CD4-positive, alpha-beta memory T cell (primary cell): ENCODE results near the gene ECSCR. TPM values are rescaled to one million over a fixed set of nuclear protein-coding genes. Genes with fewer than 3 reads are reported as not detected.
A peak's percentile ranks its signal among the peaks of the same experiment; 100 is the strongest.

Experiments used
- CTCF ChIA-PET: fragments of 350-600 bp; sonication (Branson Sonifier 250); formaldehyde crosslinking; loops from one replicate; lab custom pipeline; 2021; ENCODE audit warnings: inconsistent platforms; ENCODE audit not compliant: partially characterized antibody; lab: Charles Lee
- POLR2A ChIA-PET: fragments of 350-600 bp; sonication (Branson Sonifier 250); formaldehyde crosslinking; loops from one replicate; lab custom pipeline; 2021; ENCODE audit not compliant: partially characterized antibody; lab: Charles Lee
- DNase-seq, 5 donors: peaks; one replicate each; pipeline versions ENCODE4 v3.0.0 to v3.0.0-alpha.2; 2020 to 2022; ENCODE audit warnings: mixed read lengths in 1 of 5
- H3K27ac ChIP-seq: one replicate; pipeline ENCODE4 v1.7.0; 2013; ENCODE audit warnings: low read depth, low read length
- H3K27me3 ChIP-seq: 2 replicates; pipeline ENCODE4 v1.7.0; 2013; ENCODE audit warnings: mild to moderate bottlenecking, low read length, moderate library complexity; ENCODE audit not compliant: insufficient read depth
- H3K36me3 ChIP-seq: 2 replicates; pipeline ENCODE4 v1.7.0; 2013; ENCODE audit warnings: mild to moderate bottlenecking, low read length, moderate library complexity; ENCODE audit not compliant: insufficient read depth
- H3K4me1 ChIP-seq: 2 replicates; pipeline ENCODE4 v1.7.0; 2013; ENCODE audit warnings: mild to moderate bottlenecking, low read length, moderate library complexity; ENCODE audit not compliant: insufficient read depth
- H3K4me3 ChIP-seq, 2 donors: one replicate each; pipeline ENCODE4 v1.7.0; 2013; ENCODE audit warnings: low read length in 2 of 2, mild to moderate bottlenecking in 1 of 2
- H3K9me3 ChIP-seq, 2 donors: one replicate each; pipeline ENCODE4 v1.7.0; 2013; ENCODE audit warnings: low read length in 2 of 2, control low read depth in 1 of 2; ENCODE audit not compliant: control insufficient read depth in 1 of 2
- H3K27ac Mint-ChIP-seq, 7 donors: one replicate each; pipeline ENCODE4 v1.8.0; 2020 to 2021; ENCODE audit warnings: mixed read lengths in 7 of 7, mild to moderate bottlenecking in 6 of 7, inconsistent platforms in 3 of 7, moderate library complexity in 3 of 7
- H3K27me3 Mint-ChIP-seq, 2 donors: one replicate each; pipeline ENCODE4 v1.8.0; 2020 to 2021; ENCODE audit warnings: mixed read lengths in 2 of 2
- H3K36me3 Mint-ChIP-seq, 2 donors: one replicate each; pipeline ENCODE4 v1.8.0; 2020 to 2021; ENCODE audit warnings: mixed read lengths in 2 of 2, inconsistent platforms in 1 of 2, mild to moderate bottlenecking in 1 of 2
- H3K4me1 Mint-ChIP-seq, 4 donors: one replicate each; pipeline ENCODE4 v1.8.0; 2020 to 2021; ENCODE audit warnings: mixed read lengths in 4 of 4, mild to moderate bottlenecking in 1 of 4
- H3K4me3 Mint-ChIP-seq, 8 donors: one replicate each; pipeline ENCODE4 v1.8.0; 2020 to 2021; ENCODE audit warnings: mixed read lengths in 8 of 8, mild to moderate bottlenecking in 7 of 8, moderate library complexity in 6 of 8, inconsistent platforms in 3 of 8
- H3K9me3 Mint-ChIP-seq, 8 donors: one replicate each; pipeline ENCODE4 v1.8.0; 2020 to 2021; ENCODE audit warnings: mixed read lengths in 8 of 8, mild to moderate bottlenecking in 5 of 8, inconsistent platforms in 3 of 8, moderate library complexity in 1 of 8
- intact Hi-C: fragments of 100-400 bp; cut with micrococcal nuclease; formaldehyde crosslinking; loops from one replicate; pipeline ENCODE4 v1.15.1; 2023
- polyA plus RNA-seq, 2 donors: library from polyadenylated mRNA; unstranded; fragments of 300-500 nt; fragmentation: Illumina TruSeq; gene quantifications; one replicate each; pipeline ENCODE4 v1.2.3, GENCODE V29; 2021
- total RNA-seq, 2 experiments: library from RNA; stranded (reverse); gene quantifications; one replicate each; pipeline ENCODE4 v1.2.3, GENCODE V29; 2021

The ECSCR gene
- total and polyA plus RNA-seq, 4 experiments from 2014 or later = 0.32 to 0.33 TPM; not detected in 2

GRCh38 chr5:139457653-139458306 is 4.8 kb downstream of the ECSCR start:
- Histone ChIP-seq H3K27ac (peak overlapping the region; percentile 26), H3K4me3 (no peak overlapping the region), H3K27me3 (no peaks in the 10 kb centered on the region), H3K4me1 (peaks cover 65% of the 10 kb centered on the region), H3K36me3 (no peaks in the 10 kb centered on the region), H3K9me3 (no peaks in the 10 kb centered on the region)
- intact Hi-C loops = loop anchor here (1.0 kb wide), 5 partner anchors 13 to 56 kb away; partner anchors contain the start of genes DNAJC18 and STING1
- ChIA-PET POLR2A (interaction anchor here (0.5 to 10.1 kb wide), 11 partner anchors 10 to 182 kb away, joined by 3 to 171 read pairs (median 7); partner anchors contain the start of genes DNAJC18, SMIM33 and STING1), CTCF (interaction anchor here (0.6 to 3.6 kb wide), 13 partner anchors 10 to 348 kb away, joined by 3 to 32 read pairs (median 4); partner anchors contain the start of genes DNAJC18 and STING1)
- Mint-ChIP-seq H3K4me3 (peak overlapping the region in 3 of 8 donors; percentile 47 to 52 (median 50)), H3K4me1 (peaks cover 42 to 71% (median 57%) of the 10 kb centered on the region in 4 donors), H3K9me3 (peaks cover 0 to 2% (median 0%) of the 10 kb centered on the region in 8 donors), H3K27ac (peak overlapping the region; percentile 78 to 98 (median 94)), H3K27me3 (no peaks in the 10 kb centered on the region), H3K36me3 (no peaks in the 10 kb centered on the region)
- peak in 1 of 5 donors; percentile 58 for DNase-seq

GRCh38 chr5:139457241-139457640 is 5.3 kb downstream of the ECSCR start:
- no peaks in the 10 kb centered on the region for H3K27me3 Mint-ChIP-seq

GRCh38 chr5:139456776-139457175 is 5.8 kb downstream of the ECSCR start:
- H3K4me1 ChIP-seq = peaks cover 73% of the 10 kb centered on the region
- H3K9me3 ChIP-seq = no peaks in the 10 kb centered on the region
- CTCF ChIA-PET = interaction anchor here (1.1 kb wide), 1 partner anchor 34 kb away, joined by 4 read pairs; no protein-coding TSS in a partner anchor
- no peaks in the 10 kb centered on the region for H3K27me3 ChIP-seq
- no peak overlapping the region for H3K4me3 ChIP-seq
- no peaks in the 10 kb centered on the region for H3K36me3 ChIP-seq
- intact Hi-C loops = no loop called here
- Mint-ChIP-seq H3K27ac (peak overlapping the region; percentile 78 to 98 (median 92)), H3K27me3 (no peaks in the 10 kb centered on the region), H3K9me3 (peaks cover 0 to 2% (median 0%) of the 10 kb centered on the region in 8 donors), H3K36me3 (no peaks in the 10 kb centered on the region), H3K4me3 (peak overlapping the region in 1 of 8 donors; percentile 26), H3K4me1 (peaks cover 42 to 71% (median 57%) of the 10 kb centered on the region in 4 donors)
- DNase-seq = no peak
- POLR2A ChIA-PET = interaction anchor here (0.6 to 10.1 kb wide), 6 partner anchors 13 to 103 kb away, joined by 3 to 171 read pairs (median 4); partner anchors contain the start of genes DNAJC18 and STING1
- H3K27ac ChIP-seq = no peak overlapping the region

More at GRCh38 chr5:139457241-139457640, 5.3 kb downstream of the ECSCR start:
- peak overlapping the region in 3 of 8 donors; percentile 17 to 52 (median 26) for H3K4me3 Mint-ChIP-seq
- Histone ChIP-seq H3K4me1 (peaks cover 68% of the 10 kb centered on the region), H3K27ac (no peak overlapping the region), H3K4me3 (no peak overlapping the region), H3K36me3 (no peaks in the 10 kb centered on the region), H3K9me3 (no peaks in the 10 kb centered on the region), H3K27me3 (no peaks in the 10 kb centered on the region)
- CTCF ChIA-PET = interaction anchor here (0.6 to 3.6 kb wide), 9 partner anchors 9 to 349 kb away, joined by 3 to 32 read pairs (median 6); partner anchors contain the start of genes DNAJC18 and STING1
- peaks cover 42 to 71% (median 57%) of the 10 kb centered on the region in 4 donors for H3K4me1 Mint-ChIP-seq
- DNase-seq = no peak
- intact Hi-C loops = no loop called here
- no peaks in the 10 kb centered on the region for H3K36me3 Mint-ChIP-seq
- peaks cover 0 to 2% (median 0%) of the 10 kb centered on the region in 8 donors for H3K9me3 Mint-ChIP-seq
- POLR2A ChIA-PET = interaction anchor here (3.6 to 10.1 kb wide), 3 partner anchors 13 to 24 kb away, joined by 54 to 171 read pairs (median 82); partner anchors contain the start of genes DNAJC18, SMIM33 and STING1
- H3K27ac Mint-ChIP-seq = peak overlapping the region; percentile 78 to 98 (median 91)

- intact Hi-C loops = no loop called here
- ChIA-PET POLR2A (interaction anchor here (1.2 to 10.1 kb wide), 4 partner anchors 11 to 27 kb away, joined by 3 to 171 read pairs (median 13); partner anchors contain the start of genes DNAJC18, SMIM33 and STING1), CTCF (interaction anchor here (1.3 to 2.1 kb wide), 2 partner anchors 32 to 59 kb away, joined by 4 to 9 read pairs; no protein-coding TSS in a partner anchor)
- Mint-ChIP-seq H3K4me3 (peak overlapping the region in 1 of 8 donors; percentile 2), H3K4me1 (peaks cover 32 to 57% (median 45%) of the 10 kb centered on the region in 4 donors), H3K27ac (peak overlapping the region; percentile 77 to 95 (median 85)), H3K27me3 (no peaks in the 10 kb centered on the region), H3K36me3 (no peaks in the 10 kb centered on the region), H3K9me3 (peaks cover 0 to 2% (median 0%) of the 10 kb centered on the region in 8 donors)
- no peak for DNase-seq
- no peak overlapping the region for H3K27ac ChIP-seq
- no peak overlapping the region for H3K4me3 ChIP-seq
- no peaks in the 10 kb centered on the region for H3K36me3 ChIP-seq
- no peaks in the 10 kb centered on the region for H3K9me3 ChIP-seq
- H3K27me3 ChIP-seq = no peaks in the 10 kb centered on the region
- H3K4me1 ChIP-seq = peaks cover 68% of the 10 kb centered on the region
Observed at GRCh38 chr5:139454568-139455290, 7.8 kb downstream of the ECSCR start.

GRCh38 chr5:139453683-139454567 is 8.6 kb downstream of the ECSCR start:
- CTCF ChIA-PET = interaction anchor here (1.3 kb wide), 1 partner anchor 31 kb away, joined by 4 read pairs; no protein-coding TSS in a partner anchor
- H3K27me3 ChIP-seq = no peaks in the 10 kb centered on the region
- H3K4me3 ChIP-seq = no peak overlapping the region
- peak overlapping the region; percentile 1 for H3K27ac ChIP-seq
- peak overlapping the region; percentile 8 to 91 (median 83) for H3K27ac Mint-ChIP-seq
- intact Hi-C loops = no loop called here
- peak overlapping the region in 1 of 8 donors; percentile 2 for H3K4me3 Mint-ChIP-seq
- H3K9me3 ChIP-seq = no peaks in the 10 kb centered on the region
- no peak for DNase-seq
- H3K4me1 Mint-ChIP-seq = peaks cover 27 to 51% (median 40%) of the 10 kb centered on the region in 4 donors
- H3K9me3 Mint-ChIP-seq = peaks cover 0 to 2% (median 0%) of the 10 kb centered on the region in 8 donors
- H3K4me1 ChIP-seq = peaks cover 60% of the 10 kb centered on the region
- POLR2A ChIA-PET = interaction anchor here (1.2 to 10.1 kb wide), 3 partner anchors 10 to 28 kb away, joined by 3 to 171 read pairs (median 23); partner anchors contain the start of genes DNAJC18, SMIM33 and STING1
- H3K36me3 Mint-ChIP-seq = no peaks in the 10 kb centered on the region
- no peaks in the 10 kb centered on the region for H3K36me3 ChIP-seq
- no peaks in the 10 kb centered on the region for H3K27me3 Mint-ChIP-seq
